ENCODE measurements around the gene RMRP. TPM values are rescaled to one million over a fixed set of nuclear protein-coding genes. Genes with fewer than 3 reads are reported as not detected.
"Not testable (repeated sequence)": the region's sequence is repeated elsewhere in the genome, so short reads cannot be mapped to it uniquely, and the experiment has no call there.

Gene RMRP
- total and polyA plus RNA-seq, 9 of the 15 experiments (the other 6 are each of a cell fraction or from before 2014, with no cell fraction given), result 75.7 to 89,974 (median 13,378) TPM; not detected in 3

DNA sequence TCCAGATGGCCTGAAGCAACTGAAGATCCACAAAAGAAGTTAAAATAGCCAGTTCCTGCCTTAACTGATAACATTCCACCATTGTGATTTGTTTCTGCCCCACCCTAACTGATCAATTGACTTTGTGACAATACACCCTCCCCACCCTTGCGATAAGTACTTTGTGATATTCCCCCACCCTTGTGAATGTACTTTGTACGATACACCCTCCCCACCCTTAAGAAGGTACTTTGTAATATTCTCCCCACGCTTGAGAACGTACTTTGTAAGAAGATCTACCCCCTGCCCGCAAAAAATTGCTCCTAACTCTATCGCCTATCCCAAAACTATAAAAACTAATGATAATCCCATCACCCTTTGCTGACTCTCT is 21.0 kb downstream of the RMRP start:
- H3K79me2 ChIP-seq (ENCODE audit: control insufficient read depth, insufficient read depth, low read length); BruUV-seq (replicated peaks); H3K4me2 ChIP-seq (ENCODE audit: insufficient read depth, low read length); in situ Hi-C loops (cut with MboI); DNase-seq (ENCODE audit: extremely low read depth in 1 of 4, low spot score in 3 of 4); H4K20me1 ChIP-seq (replicated peaks; ENCODE audit: control insufficient read depth, insufficient read depth, low read length); FAIRE-seq; H3K9me3 ChIP-seq (replicated peaks; ENCODE audit: control insufficient read depth, insufficient read depth, low read depth, low read length); CTCF ChIA-PET (ENCODE audit: low intra/inter-chr PET ratio); H3K27me3 ChIP-seq (ENCODE audit: control insufficient read depth in 2 of 2, insufficient read depth in 2 of 2, low read length in 2 of 2); H3K4me1 ChIP-seq (replicated peaks in 1 of 2; ENCODE audit: control insufficient read depth in 2 of 2, insufficient read depth in 2 of 2, low read length in 2 of 2); H3K36me3 ChIP-seq (ENCODE audit: control insufficient read depth, insufficient read depth, low read length); POLR2A ChIA-PET; ATAC-seq; H3K27ac ChIP-seq (ENCODE audit: extremely low read depth, low read depth, low read length); H3K9me1 ChIP-seq (ENCODE audit: control insufficient read depth, insufficient read depth, low read length); H3K4me3 ChIP-seq; H3K9ac ChIP-seq (ENCODE audit: insufficient read depth in 1 of 2, low read depth in 2 of 2, low read length in 2 of 2); H2AFZ ChIP-seq (ENCODE audit: low read depth, low read length); intact Hi-C loops (cut with micrococcal nuclease): not testable (repeated sequence)
- 81% methylated on average over 6 of the region's 6 CpGs for WGBS (ENCODE audit: insufficient coverage, low coverage, missing lambda C conversion rate)
- peak; percentile 95 for TF ChIP-seq ZNF57 (CRISPR knock-in tag; IDR thresholded peaks at IDR 0.05)

DNA sequence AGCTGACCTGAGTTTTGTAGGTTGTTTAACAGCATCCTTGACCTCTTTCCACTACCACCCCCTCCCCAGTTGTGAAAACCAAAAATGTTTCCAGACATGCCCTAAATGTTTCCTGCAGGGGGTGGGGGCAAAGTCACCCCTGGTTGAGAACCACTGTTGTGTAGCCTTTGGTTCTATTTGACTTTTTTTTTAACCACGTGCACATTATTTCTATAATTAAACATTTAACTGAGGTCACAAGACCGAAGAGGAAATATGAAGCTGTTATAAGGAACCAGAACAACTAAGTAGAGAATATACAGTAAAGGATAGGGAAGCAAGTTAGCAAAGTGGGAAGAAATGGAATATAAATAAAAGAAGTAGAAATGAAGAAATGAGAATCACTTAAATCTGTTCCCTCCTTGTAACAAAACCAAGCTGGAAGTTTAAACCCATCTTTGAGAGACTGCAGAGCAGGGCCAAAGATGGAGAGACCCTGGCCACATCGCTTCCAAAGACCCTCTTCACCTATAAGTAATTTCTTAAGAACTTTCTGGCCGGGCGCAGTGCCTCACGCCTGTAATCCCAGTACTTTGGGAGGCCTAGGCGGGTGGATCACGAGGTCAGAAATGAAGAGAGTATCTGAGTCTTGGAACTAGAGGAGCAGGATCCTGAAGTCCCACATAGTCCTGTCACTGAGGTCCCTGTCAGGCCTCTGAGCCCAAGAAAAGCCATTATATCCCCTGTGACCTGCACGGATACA is 21.5 kb downstream of the RMRP start:
- Histone ChIP-seq H3K9ac (ENCODE audit: insufficient read depth in 1 of 2, low read depth in 2 of 2, low read length in 2 of 2) (no peak overlapping the region), H3K36me3 (ENCODE audit: control insufficient read depth, insufficient read depth, low read length) (no peaks in the 10 kb centered on the region), H4K20me1 (replicated peaks; ENCODE audit: control insufficient read depth, insufficient read depth, low read length) (no peaks in the 10 kb centered on the region), H3K4me1 (replicated peaks in 1 of 2; ENCODE audit: control insufficient read depth in 2 of 2, insufficient read depth in 2 of 2, low read length in 2 of 2) (no peaks in the 10 kb centered on the region), H3K79me2 (ENCODE audit: control insufficient read depth, insufficient read depth, low read length) (no peaks in the 10 kb centered on the region), H3K4me3 (no peak overlapping the region), H3K9me3 (replicated peaks; ENCODE audit: control insufficient read depth, insufficient read depth, low read depth, low read length) (no peaks in the 10 kb centered on the region), H3K27me3 (ENCODE audit: control insufficient read depth in 2 of 2, insufficient read depth in 2 of 2, low read length in 2 of 2) (no peaks in the 10 kb centered on the region), H2AFZ (ENCODE audit: low read depth, low read length) (no peak overlapping the region), H3K27ac (ENCODE audit: extremely low read depth, low read depth, low read length) (no peak overlapping the region), H3K4me2 (ENCODE audit: insufficient read depth, low read length) (no peak overlapping the region), H3K9me1 (ENCODE audit: control insufficient read depth, insufficient read depth, low read length) (no peaks in the 10 kb centered on the region)
- ATAC-seq (no peak), FAIRE-seq (no peak), DNase-seq (ENCODE audit: extremely low read depth in 1 of 4, low spot score in 3 of 4) (no peak)
- ChIA-PET POLR2A (no interaction called here), CTCF (ENCODE audit: low intra/inter-chr PET ratio) (no interaction called here)
- no TSS peak for BruUV-seq (replicated peaks)
- intact Hi-C loops (cut with micrococcal nuclease) (no loop called here), in situ Hi-C loops (cut with MboI) (no loop called here)
- 61% methylated on average over 9 of the region's 9 CpGs for WGBS (ENCODE audit: insufficient coverage, low coverage, missing lambda C conversion rate)
- TF ChIP-seq, protein P1, sequence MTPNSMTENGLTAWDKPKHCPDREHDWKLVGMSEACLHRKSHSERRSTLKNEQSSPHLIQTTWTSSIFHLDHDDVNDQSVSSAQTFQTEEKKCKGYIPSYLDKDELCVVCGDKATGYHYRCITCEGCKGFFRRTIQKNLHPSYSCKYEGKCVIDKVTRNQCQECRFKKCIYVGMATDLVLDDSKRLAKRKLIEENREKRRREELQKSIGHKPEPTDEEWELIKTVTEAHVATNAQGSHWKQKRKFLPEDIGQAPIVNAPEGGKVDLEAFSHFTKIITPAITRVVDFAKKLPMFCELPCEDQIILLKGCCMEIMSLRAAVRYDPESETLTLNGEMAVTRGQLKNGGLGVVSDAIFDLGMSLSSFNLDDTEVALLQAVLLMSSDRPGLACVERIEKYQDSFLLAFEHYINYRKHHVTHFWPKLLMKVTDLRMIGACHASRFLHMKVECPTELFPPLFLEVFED (CRISPR knock-in tag; conservative IDR thresholded peaks at IDR 0.05), result no peak
- TF ChIP-seq TAF7 (tag; IDR thresholded peaks at IDR 0.05), result no peak
- no peak for TF ChIP-seq CBFB (CRISPR knock-in tag; IDR thresholded peaks at IDR 0.05)
- no peak for TF ChIP-seq GATAD2A (IDR thresholded peaks at IDR 0.05)
- no peak for TF ChIP-seq EZH2 (IDR thresholded peaks at IDR 0.05; ENCODE audit: borderline replicate concordance, low read depth, low read length)
- TF ChIP-seq, protein P2, sequence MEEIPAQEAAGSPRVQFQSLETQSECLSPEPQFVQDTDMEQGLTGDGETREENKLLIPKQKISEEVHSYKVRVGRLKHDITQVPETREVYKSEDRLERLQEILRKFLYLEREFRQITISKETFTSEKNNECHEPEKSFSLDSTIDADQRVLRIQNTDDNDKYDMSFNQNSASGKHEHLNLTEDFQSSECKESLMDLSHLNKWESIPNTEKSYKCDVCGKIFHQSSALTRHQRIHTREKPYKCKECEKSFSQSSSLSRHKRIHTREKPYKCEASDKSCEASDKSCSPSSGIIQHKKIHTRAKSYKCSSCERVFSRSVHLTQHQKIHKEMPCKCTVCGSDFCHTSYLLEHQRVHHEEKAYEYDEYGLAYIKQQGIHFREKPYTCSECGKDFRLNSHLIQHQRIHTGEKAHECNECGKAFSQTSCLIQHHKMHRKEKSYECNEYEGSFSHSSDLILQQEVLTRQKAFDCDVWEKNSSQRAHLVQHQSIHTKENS (CRISPR knock-in tag; IDR thresholded peaks at IDR 0.05), result no peak
- TF ChIP-seq PHF8 (IDR thresholded peaks at IDR 0.05; ENCODE audit: borderline replicate concordance, low read length), result no peak
- TF ChIP-seq DPF2 (IDR thresholded peaks at IDR 0.05), result no peak
- TF ChIP-seq POLR3G (IDR thresholded peaks at IDR 0.05; ENCODE audit: extremely low read depth, insufficient read length, insufficient replicate concordance), result no peak
- no peak for TF ChIP-seq ATF3 (IDR thresholded peaks at IDR 0.05)
- no peak for TF ChIP-seq ATF3 (CRISPR knock-in tag; conservative IDR thresholded peaks at IDR 0.05)
- no peak for TF ChIP-seq LARP7 (IDR thresholded peaks at IDR 0.05)
